IPS-18c (cell line): ENCODE results near the gene PSMA5.
"Not testable (repeated sequence)": the region's sequence is repeated elsewhere in the genome, so short reads cannot be mapped to it uniquely, and the experiment has no call there.

Experiments used
- H3K4me3 ChIP-seq: 2 replicates; pipeline ENCODE4 v1.7.0; 2013; ENCODE audit warnings: low read depth, mild to moderate bottlenecking, low read length, moderate library complexity; ENCODE audit not compliant: insufficient read depth
- H3K9me3 ChIP-seq: one replicate; pipeline ENCODE4 v1.6.1; 2013; ENCODE audit warnings: mild to moderate bottlenecking, low read length, moderate library complexity; ENCODE audit not compliant: control insufficient read depth, insufficient read depth

PSMA5 gene

GRCh38 chr1:109396871-109397580, 29.2 kb downstream of the PSMA5 start:
- Histone ChIP-seq H3K4me3 (peak overlapping the region; percentile 56), H3K9me3 (no peaks in the 10 kb centered on the region)

GRCh38 chr1:109396513-109396839, 29.8 kb downstream of the PSMA5 start:
- H3K9me3 ChIP-seq, result no peaks in the 10 kb centered on the region
- H3K4me3 ChIP-seq, result peak overlapping the region; percentile 56; the same call in 1 of the 2 replicates

- H3K4me3 ChIP-seq, result no peak overlapping the region
Observed at GRCh38 chr1:109395602-109396512, 30.4 kb downstream of the PSMA5 start.

GRCh38 chr1:109395282-109395599, 31.0 kb downstream of the PSMA5 start:
- H3K4me3 ChIP-seq, H3K9me3 ChIP-seq: not testable (repeated sequence)

More at GRCh38 chr1:109395602-109396512, 30.4 kb downstream of the PSMA5 start:
- H3K9me3 ChIP-seq, result no peaks in the 10 kb centered on the region

- H3K9me3 ChIP-seq, result no peaks in the 10 kb centered on the region
- H3K4me3 ChIP-seq, result no peak overlapping the region
Observed at GRCh38 chr1:109394591-109395281, 31.5 kb downstream of the PSMA5 start.

- no peak overlapping the region for H3K4me3 ChIP-seq
- no peaks in the 10 kb centered on the region for H3K9me3 ChIP-seq
Observed at GRCh38 chr1:109393617-109394233, 32.5 kb downstream of the PSMA5 start.

GRCh38 chr1:109392788-109393616, 33.2 kb downstream of the PSMA5 start:
- Histone ChIP-seq H3K9me3 (no peaks in the 10 kb centered on the region), H3K4me3 (no peak overlapping the region)

DNA sequence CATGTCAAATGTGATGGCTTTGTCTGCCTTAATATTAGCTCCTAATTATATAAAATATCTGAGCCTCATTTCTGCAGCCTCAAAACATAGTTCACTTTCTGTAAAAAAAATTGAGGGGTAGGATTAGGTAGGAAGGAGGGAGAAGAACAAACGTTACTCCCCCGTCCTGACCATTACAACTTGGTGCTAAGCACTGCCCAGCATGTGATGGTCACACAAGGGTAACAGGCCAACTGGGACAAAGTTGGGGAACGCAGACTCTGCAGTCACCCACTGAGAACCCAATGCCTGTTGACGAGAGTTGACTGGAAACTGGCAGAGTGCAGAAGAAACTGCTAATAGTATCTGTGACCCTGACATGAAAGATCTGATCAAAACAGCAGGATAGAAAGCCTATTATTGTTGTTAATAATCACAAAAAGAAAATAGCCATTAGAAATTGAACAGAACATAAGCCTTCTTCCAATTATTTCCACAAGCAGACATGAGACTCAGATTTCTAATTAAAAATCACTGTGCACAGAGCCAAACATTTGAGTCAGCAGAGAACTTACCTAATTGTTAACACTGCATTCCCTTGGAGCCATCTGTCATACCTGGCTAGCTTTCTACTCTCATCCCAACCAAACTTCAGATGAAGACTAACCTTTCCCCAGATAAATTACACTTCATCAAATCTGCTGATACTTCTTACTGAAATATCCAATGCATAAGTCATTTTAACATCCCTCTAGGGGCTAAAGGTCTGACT, 34.0 kb downstream of the PSMA5 start:
- Histone ChIP-seq H3K4me3 (no peak overlapping the region), H3K9me3 (no peaks in the 10 kb centered on the region)

DNA sequence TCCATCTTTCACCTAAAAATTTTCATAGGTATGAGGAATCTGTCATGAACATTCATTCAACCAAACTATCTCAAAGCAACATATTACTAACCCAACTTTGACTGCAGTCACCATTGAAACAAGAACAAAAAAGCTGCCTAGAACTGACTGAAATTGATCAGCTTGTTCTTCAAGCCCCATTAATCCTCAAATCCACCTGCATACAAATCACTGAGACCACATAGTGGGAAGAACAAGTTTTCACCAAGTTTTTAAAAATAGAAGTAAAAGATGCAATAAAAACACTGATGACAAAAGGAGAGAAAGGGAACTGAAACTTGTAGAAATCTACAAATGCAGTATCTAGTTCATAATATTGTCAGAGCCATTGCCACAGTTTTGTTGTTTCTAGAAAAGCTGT, 34.6 kb downstream of the PSMA5 start:
- Histone ChIP-seq H3K9me3 (no peaks in the 10 kb centered on the region), H3K4me3 (no peak overlapping the region)

DNA sequence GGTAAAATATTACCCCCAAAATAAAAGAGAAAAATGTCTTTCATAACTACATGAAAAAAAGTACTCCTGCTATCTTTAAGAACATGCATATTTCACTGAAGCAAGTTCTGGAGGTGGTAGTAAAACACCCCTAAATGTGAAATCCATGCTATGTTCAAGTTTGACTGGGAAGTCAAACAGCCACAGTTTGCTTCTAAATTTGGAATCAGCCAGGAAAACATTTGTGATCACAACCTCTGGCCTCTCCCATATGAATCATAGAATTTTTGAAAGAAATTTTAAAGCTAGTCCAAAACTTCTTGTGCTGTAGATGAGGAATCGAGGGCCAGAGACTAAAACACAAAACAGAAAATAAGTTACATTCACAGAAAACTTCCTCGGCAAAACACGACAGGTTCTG, 35.1 kb downstream of the PSMA5 start:
- Histone ChIP-seq H3K9me3 (no peaks in the 10 kb centered on the region), H3K4me3 (no peak overlapping the region)

GRCh38 chr1:109389638-109390341, 36.5 kb downstream of the PSMA5 start:
- no peak overlapping the region for H3K4me3 ChIP-seq
- H3K9me3 ChIP-seq, result no peaks in the 10 kb centered on the region

DNA sequence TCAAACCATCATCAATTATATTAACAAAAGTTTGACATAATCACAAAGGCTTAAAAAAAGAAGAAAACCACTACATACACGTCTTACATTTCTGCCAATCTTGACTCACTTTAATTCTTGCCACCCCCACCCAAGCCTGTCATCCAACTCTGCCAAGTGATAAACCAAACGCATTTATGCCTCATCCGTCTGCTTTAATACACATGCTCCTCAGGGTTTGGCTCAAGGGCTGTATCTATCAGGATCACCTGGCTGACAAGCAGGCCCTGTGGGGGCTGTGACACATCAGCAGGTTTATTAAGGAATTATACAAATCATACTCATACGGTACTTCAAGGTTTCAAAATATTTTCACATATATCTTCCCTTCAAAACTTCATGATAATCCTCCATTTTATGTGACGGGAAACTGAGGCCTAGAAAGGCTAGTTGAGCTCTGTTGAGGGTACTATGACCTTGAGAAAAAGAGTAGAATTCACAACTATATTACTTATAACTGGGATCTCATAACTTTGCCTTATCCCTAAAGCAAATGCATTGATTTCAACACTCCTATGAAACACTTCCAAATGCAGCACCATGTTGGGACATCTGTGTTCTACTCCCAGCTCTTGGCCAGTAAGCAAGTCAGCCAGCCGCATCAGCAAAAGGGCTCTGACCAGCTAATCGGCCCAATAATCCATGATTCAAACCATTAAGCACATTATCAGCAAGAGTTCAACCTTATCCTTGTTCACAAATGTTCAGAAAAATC, 37.2 kb downstream of the PSMA5 start:
- H3K4me3 ChIP-seq, result no peak overlapping the region

GRCh38 chr1:109388208-109388711, 38.0 kb downstream of the PSMA5 start:
- H3K4me3 ChIP-seq, result no peak overlapping the region
- H3K9me3 ChIP-seq, result no peaks in the 10 kb centered on the region

More for the DNA sequence above, 37.2 kb downstream of the PSMA5 start:
- H3K9me3 ChIP-seq, result no peaks in the 10 kb centered on the region

DNA sequence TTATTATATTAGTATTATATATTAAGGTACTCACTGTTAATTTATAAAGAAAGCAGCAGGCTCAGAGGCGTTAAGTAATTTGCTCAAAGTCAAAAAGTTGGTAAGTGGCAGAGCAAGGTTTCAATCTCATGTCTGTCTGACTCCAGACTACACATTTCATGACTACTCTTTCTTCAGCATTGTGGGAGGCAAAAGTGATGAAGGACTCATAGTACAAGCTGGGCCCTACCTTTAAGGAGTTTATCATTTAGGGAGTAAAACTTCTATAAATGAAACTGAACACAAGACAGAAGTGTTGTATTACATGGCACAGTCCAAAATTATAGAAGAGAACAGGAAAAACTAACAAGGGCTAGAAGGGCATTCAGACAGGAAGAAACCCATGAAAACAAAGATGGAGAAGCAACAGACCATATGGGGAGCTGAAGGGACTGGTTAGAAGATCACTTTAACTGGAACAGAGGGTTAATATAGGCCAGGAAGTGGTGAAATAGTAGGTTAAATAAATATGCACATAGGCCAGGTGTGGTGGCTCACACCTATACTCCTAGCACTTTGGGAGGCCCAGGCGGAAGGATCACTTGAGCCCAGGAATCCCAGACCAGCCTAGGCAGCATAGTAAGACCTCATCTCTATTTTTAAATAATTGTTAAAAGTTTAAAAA, 40.1 kb downstream of the PSMA5 start:
- no peaks in the 10 kb centered on the region for H3K9me3 ChIP-seq
- H3K4me3 ChIP-seq, result no peak overlapping the region
